HepG2 (cell line): ENCODE data around the gene DDX1.

Experiments
- CEBPB ChIP-seq: IDR thresholded peaks from 2 replicates; pipeline ENCODE4 v1.6.1; 2011; ENCODE audit warnings: low read depth, low read length, improper control_type of control experiment, borderline replicate concordance
- CHD4 ChIP-seq: fragments of 200-600 bp; sonication (generic); IDR thresholded peaks from 2 replicates; pipeline ENCODE4 v1.7.0; 2017; ENCODE audit warnings: mild to moderate bottlenecking, low read length, borderline replicate concordance
- DR1 ChIP-seq: sonication (generic); formaldehyde crosslinking; IDR thresholded peaks from 2 replicates; pipeline ENCODE4 v1.8.0; 2021; ENCODE audit warnings: mild to moderate bottlenecking, missing genetic modification reagents, inconsistent platforms
- HNRNPUL1 ChIP-seq: fragments of 200-400 bp; formaldehyde crosslinking; IDR thresholded peaks from 2 replicates; pipeline ENCODE4 v1.6.1; 2017; ENCODE audit warnings: low read depth, mild to moderate bottlenecking, low read length, moderate library complexity
- MTA3 ChIP-seq: sonication (generic); formaldehyde crosslinking; IDR thresholded peaks from 2 replicates; pipeline ENCODE4 v1.4.0; 2020; ENCODE audit warnings: missing genetic modification reagents
- SYNCRIP ChIP-seq: fragments of 200-400 bp; formaldehyde crosslinking; IDR thresholded peaks from 2 replicates; pipeline ENCODE4 v1.6.1; 2018; ENCODE audit warnings: mild to moderate bottlenecking, low read depth, low read length; ENCODE audit not compliant: insufficient read depth
- YY1 ChIP-seq: IDR thresholded peaks from 2 replicates; pipeline ENCODE4 v1.6.1; 2011; ENCODE audit warnings: low read length, low read depth, moderate library complexity, mild to moderate bottlenecking; ENCODE audit not compliant: insufficient read depth, insufficient replicate concordance
- TF ChIP-seq, protein P1 (sequence below): sonication (generic); formaldehyde crosslinking; IDR thresholded peaks from 2 replicates; pipeline ENCODE4 v1.5.0; 2020; ENCODE audit warnings: mild to moderate bottlenecking, missing genetic modification reagents, moderate library complexity
- TF ChIP-seq, protein P2 (sequence below): sonication (generic); formaldehyde crosslinking; IDR thresholded peaks from 2 replicates; pipeline ENCODE4 v1.4.0; 2020; ENCODE audit warnings: low read depth, mild to moderate bottlenecking, missing genetic modification reagents

DNA sequence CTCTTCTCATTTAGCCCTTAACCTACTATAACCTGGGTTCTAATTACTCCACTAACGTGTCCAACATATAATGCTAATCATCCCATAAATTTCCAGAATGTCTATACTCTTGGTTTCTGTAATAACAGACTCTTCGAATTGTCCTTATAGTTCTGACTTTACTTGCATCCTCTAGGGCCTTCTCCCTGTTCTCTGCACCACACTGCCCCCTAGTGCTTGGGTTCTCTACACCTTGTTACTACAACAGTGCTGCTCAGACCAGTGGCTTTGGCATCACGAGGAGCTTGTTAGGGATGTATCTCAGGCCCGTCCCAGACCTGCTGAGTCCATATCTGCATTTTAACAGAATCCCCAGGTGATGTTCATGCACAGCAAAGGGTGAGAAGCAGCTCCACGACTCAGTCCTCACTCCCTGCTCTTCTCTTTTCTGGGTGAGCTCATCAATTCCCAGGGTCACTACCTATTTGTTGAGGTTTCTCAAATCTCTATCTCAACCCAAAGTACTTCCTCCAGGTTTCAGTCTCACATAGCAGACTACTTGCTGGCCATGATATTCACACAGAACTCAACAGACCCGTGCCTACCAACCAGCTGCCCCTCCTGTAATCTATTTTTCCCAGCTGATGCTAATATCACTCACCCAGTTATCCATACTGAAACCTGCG is 14.5 kb upstream of the DDX1 start:
- TF ChIP-seq, protein P1, sequence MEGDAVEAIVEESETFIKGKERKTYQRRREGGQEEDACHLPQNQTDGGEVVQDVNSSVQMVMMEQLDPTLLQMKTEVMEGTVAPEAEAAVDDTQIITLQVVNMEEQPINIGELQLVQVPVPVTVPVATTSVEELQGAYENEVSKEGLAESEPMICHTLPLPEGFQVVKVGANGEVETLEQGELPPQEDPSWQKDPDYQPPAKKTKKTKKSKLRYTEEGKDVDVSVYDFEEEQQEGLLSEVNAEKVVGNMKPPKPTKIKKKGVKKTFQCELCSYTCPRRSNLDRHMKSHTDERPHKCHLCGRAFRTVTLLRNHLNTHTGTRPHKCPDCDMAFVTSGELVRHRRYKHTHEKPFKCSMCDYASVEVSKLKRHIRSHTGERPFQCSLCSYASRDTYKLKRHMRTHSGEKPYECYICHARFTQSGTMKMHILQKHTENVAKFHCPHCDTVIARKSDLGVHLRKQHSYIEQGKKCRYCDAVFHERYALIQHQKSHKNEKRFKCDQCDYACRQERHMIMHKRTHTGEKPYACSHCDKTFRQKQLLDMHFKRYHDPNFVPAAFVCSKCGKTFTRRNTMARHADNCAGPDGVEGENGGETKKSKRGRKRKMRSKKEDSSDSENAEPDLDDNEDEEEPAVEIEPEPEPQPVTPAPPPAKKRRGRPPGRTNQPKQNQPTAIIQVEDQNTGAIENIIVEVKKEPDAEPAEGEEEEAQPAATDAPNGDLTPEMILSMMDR, result peak; percentile 95
- TF ChIP-seq DR1 (CRISPR knock-in tag), result no peak
- no peak for TF ChIP-seq CEBPB
- TF ChIP-seq CHD4, result no peak
- no peak for TF ChIP-seq YY1
- no peak for TF ChIP-seq HNRNPUL1
- TF ChIP-seq MTA3 (CRISPR knock-in tag), result no peak
- no peak for TF ChIP-seq SYNCRIP
- TF ChIP-seq, protein P2, sequence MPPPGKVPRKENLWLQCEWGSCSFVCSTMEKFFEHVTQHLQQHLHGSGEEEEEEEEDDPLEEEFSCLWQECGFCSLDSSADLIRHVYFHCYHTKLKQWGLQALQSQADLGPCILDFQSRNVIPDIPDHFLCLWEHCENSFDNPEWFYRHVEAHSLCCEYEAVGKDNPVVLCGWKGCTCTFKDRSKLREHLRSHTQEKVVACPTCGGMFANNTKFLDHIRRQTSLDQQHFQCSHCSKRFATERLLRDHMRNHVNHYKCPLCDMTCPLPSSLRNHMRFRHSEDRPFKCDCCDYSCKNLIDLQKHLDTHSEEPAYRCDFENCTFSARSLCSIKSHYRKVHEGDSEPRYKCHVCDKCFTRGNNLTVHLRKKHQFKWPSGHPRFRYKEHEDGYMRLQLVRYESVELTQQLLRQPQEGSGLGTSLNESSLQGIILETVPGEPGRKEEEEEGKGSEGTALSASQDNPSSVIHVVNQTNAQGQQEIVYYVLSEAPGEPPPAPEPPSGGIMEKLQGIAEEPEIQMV (CRISPR knock-in tag), result no peak
